SKM-1 (cell line): ENCODE measurements around the gene MYL11.

Source experiments
- DNase-seq: peaks from one replicate; lab custom pipeline; 2025; ENCODE audit not compliant: unreplicated experiment; lab: John Stamatoyannopoulos, UW

MYL11 gene

GRCh38 chr16:30353438-30354129 is 21.0 kb upstream of the MYL11 start:
- DNase-seq, result no peak

GRCh38 chr16:30354423-30355143 is 20.0 kb upstream of the MYL11 start:
- DNase-seq, result no peak

- DNase-seq, result peak; percentile 96
Measured at GRCh38 chr16:30355144-30355953, 19.3 kb upstream of the MYL11 start, which contains the start of gene CD2BP2. TSS of gene CD2BP2 (minus strand) at chr16:30355308. CDS start at chr16:30354681, 627 bp downstream.

GRCh38 chr16:30355954-30356308 is 18.7 kb upstream of the MYL11 start:
- DNase-seq, result no peak

- no peak for DNase-seq
Measured at GRCh38 chr16:30356401-30357084, 18.1 kb upstream of the MYL11 start.

- no peak for DNase-seq
Measured at GRCh38 chr16:30357085-30357714, 17.4 kb upstream of the MYL11 start.

- DNase-seq, result no peak
Measured at GRCh38 chr16:30357715-30358576, 16.7 kb upstream of the MYL11 start.

GRCh38 chr16:30358577-30358936 is 16.0 kb upstream of the MYL11 start:
- DNase-seq, result no peak

- DNase-seq, result no peak
Measured at GRCh38 chr16:30358990-30359870, 15.4 kb upstream of the MYL11 start.

GRCh38 chr16:30359871-30360170 is 14.8 kb upstream of the MYL11 start:
- DNase-seq, result no peak

- no peak for DNase-seq
Measured at GRCh38 chr16:30361180-30361579, 13.4 kb upstream of the MYL11 start.

- no peak for DNase-seq
Measured at GRCh38 chr16:30365200-30365599, 9.4 kb upstream of the MYL11 start.

GRCh38 chr16:30366511-30366910 is 8.1 kb upstream of the MYL11 start:
- no peak for DNase-seq

GRCh38 chr16:30367349-30368009 is 7.1 kb upstream of the MYL11 start:
- no peak for DNase-seq

GRCh38 chr16:30368122-30368791 is 6.3 kb upstream of the MYL11 start:
- peak; percentile 58 for DNase-seq

GRCh38 chr16:30368792-30369090 is 5.9 kb upstream of the MYL11 start:
- no peak for DNase-seq

- no peak for DNase-seq
Measured at GRCh38 chr16:30369091-30369937, 5.3 kb upstream of the MYL11 start.
